Right cardiac atrium (tissue), 5 donors: Measurements from ENCODE around the gene DRD3. TPM values are rescaled to one million over a fixed set of nuclear protein-coding genes. Genes with fewer than 3 reads are reported as not detected.
A peak's percentile ranks its signal among the peaks of the same experiment; 100 is the strongest.

Experiments
- ATAC-seq, 2 donors: fragments of 200-7000 bp; cut with Tn5 transposase; one replicate each; pipeline versions ENCODE4 v1.8.0 to v1.9.1; 2020; ENCODE audit warnings: moderate library complexity in 2 of 2, mild to moderate bottlenecking in 1 of 2
- DNase-seq, 3 donors: peaks; one replicate each; pipeline ENCODE4 v3.0.0-alpha.2; 2020
- H3K27ac ChIP-seq: one replicate; pipeline ENCODE4 v1.5.1; 2013; ENCODE audit warnings: mild to moderate bottlenecking, low read length, control low read depth, moderate library complexity
- H3K27me3 ChIP-seq: one replicate; pipeline ENCODE4 v1.6.1; 2013; ENCODE audit not compliant: control insufficient read depth, insufficient read depth
- H3K4me1 ChIP-seq: one replicate; pipeline ENCODE4 v1.6.1; 2013; ENCODE audit warnings: low read length; ENCODE audit not compliant: control insufficient read depth, insufficient read depth
- H3K4me3 ChIP-seq: one replicate; pipeline ENCODE4 v1.5.1; 2013; ENCODE audit warnings: low read length, control low read depth
- H3K9me3 ChIP-seq: one replicate; pipeline ENCODE4 v1.6.1; 2013; ENCODE audit warnings: low read length; ENCODE audit not compliant: control insufficient read depth
- WGBS: extraction: QIAGEN DNeasy Blood & Tissue Kit; methylation state at CpG from one replicate; pipeline ENCODE4 v1.1.7; 2013; 5-methylcytosine and 5-hydroxymethylcytosine counted together
- intact Hi-C, 4 donors: fragments of 100-400 bp; cut with DNase I; formaldehyde crosslinking; loops; one replicate each; pipeline versions ENCODE4 v1.11.0 to v1.14.0; 2022 to 2023
- polyA plus RNA-seq: library from polyadenylated mRNA; stranded (reverse); fragments of 200-250 nt; gene quantifications from one replicate; pipeline ENCODE4 v1.2.3, GENCODE V29; 2013
- total RNA-seq, 4 donors: library from RNA; stranded (reverse); fragmentation: NEBNext Ultra II Directional; extraction: Animal tissue kit (Norgen Biotek cat#: 25700); gene quantifications; one replicate each; pipeline ENCODE4 v1.2.1, GENCODE V29; 2021
- donor health status: healthy with polysubstance abuse.
- donor health status: DM: no; HTN: yes; CAD: no.
- donor health status: DM: no; HTN: no; CAD: no.
- donor health status: DM: no; HTN: yes; CAD: no; lungs with severe emphysema.
- donor health status: DM: yes; HTN: yes; CAD: no.

The DRD3 gene
- total and polyA plus RNA-seq, 5 donors, result not detected

GRCh38 chr3:114093596-114093995 is 85.3 kb downstream of the DRD3 start:
- peak in 2 of 3 donors; percentile 46 to 48 for DNase-seq
- 54% methylated on average over 2 of the region's 2 CpGs for WGBS
- ATAC-seq, result peak in 1 of 2 donors; percentile 51
- H3K4me1 ChIP-seq, result peaks cover 2% of the 10 kb centered on the region
- intact Hi-C loops, result no loop called here
- no peaks in the 10 kb centered on the region for H3K27me3 ChIP-seq
- H3K9me3 ChIP-seq, result no peaks in the 10 kb centered on the region
- H3K27ac ChIP-seq, result no peak overlapping the region
- H3K4me3 ChIP-seq, result no peak overlapping the region

GRCh38 chr3:114093016-114093380 is 85.9 kb downstream of the DRD3 start:
- ATAC-seq (peak in 1 of 2 donors; percentile 9), DNase-seq (no peak)
- H3K27ac ChIP-seq, result no peak overlapping the region
- peaks cover 2% of the 10 kb centered on the region for H3K4me1 ChIP-seq
- H3K9me3 ChIP-seq, result no peaks in the 10 kb centered on the region
- no peak overlapping the region for H3K4me3 ChIP-seq
- 32% methylated on average over 3 of the region's 3 CpGs for WGBS
- no peaks in the 10 kb centered on the region for H3K27me3 ChIP-seq
- intact Hi-C loops, result no loop called here

GRCh38 chr3:114092151-114093015 is 86.5 kb downstream of the DRD3 start:
- WGBS, result 34% methylated on average over 13 of the region's 13 CpGs
- Histone ChIP-seq H3K9me3 (no peaks in the 10 kb centered on the region), H3K4me1 (peaks cover 2% of the 10 kb centered on the region), H3K27me3 (no peaks in the 10 kb centered on the region), H3K27ac (peak overlapping the region; percentile 45), H3K4me3 (no peak overlapping the region)
- ATAC-seq (peak; percentile 52 to 89), DNase-seq (no peak)
- intact Hi-C loops, result no loop called here

- intact Hi-C loops, result no loop called here
- H3K4me3 ChIP-seq, result no peak overlapping the region
- H3K4me1 ChIP-seq, result peaks cover 2% of the 10 kb centered on the region
- DNase-seq (no peak), ATAC-seq (no peak)
- H3K27me3 ChIP-seq, result no peaks in the 10 kb centered on the region
- no peaks in the 10 kb centered on the region for H3K9me3 ChIP-seq
- no peak overlapping the region for H3K27ac ChIP-seq
These were observed 89.2 kb downstream of the DRD3 start for GRCh38 chr3:114089675-114090074.

- Histone ChIP-seq H3K27me3 (no peaks in the 10 kb centered on the region), H3K27ac (no peak overlapping the region), H3K4me3 (no peak overlapping the region), H3K9me3 (no peaks in the 10 kb centered on the region), H3K4me1 (no peaks in the 10 kb centered on the region)
- intact Hi-C loops, result no loop called here
- 81% methylated on average over 2 of the region's 2 CpGs for WGBS
- ATAC-seq, result no peak
- DNase-seq, result no peak
These were observed 92.5 kb downstream of the DRD3 start for GRCh38 chr3:114086356-114086755.

GRCh38 chr3:114083112-114083511 is 95.7 kb downstream of the DRD3 start:
- 99% methylated on average over 2 of the region's 2 CpGs for WGBS
- no peak overlapping the region for H3K4me3 ChIP-seq
- ATAC-seq (no peak), DNase-seq (no peak)
- no peaks in the 10 kb centered on the region for H3K9me3 ChIP-seq
- H3K4me1 ChIP-seq, result no peaks in the 10 kb centered on the region
- H3K27me3 ChIP-seq, result no peaks in the 10 kb centered on the region
- H3K27ac ChIP-seq, result no peak overlapping the region
- intact Hi-C loops, result no loop called here

- no peak overlapping the region for H3K27ac ChIP-seq
- no peaks in the 10 kb centered on the region for H3K4me1 ChIP-seq
- intact Hi-C loops, result no loop called here
- no peak overlapping the region for H3K4me3 ChIP-seq
- no peaks in the 10 kb centered on the region for H3K9me3 ChIP-seq
- DNase-seq (no peak), ATAC-seq (no peak)
- H3K27me3 ChIP-seq, result no peaks in the 10 kb centered on the region
These were observed 97.8 kb downstream of the DRD3 start for GRCh38 chr3:114081037-114081436.

GRCh38 chr3:114080201-114080600 is 98.7 kb downstream of the DRD3 start:
- H3K27ac ChIP-seq, result no peak overlapping the region
- H3K4me1 ChIP-seq, result no peaks in the 10 kb centered on the region
- no peak for ATAC-seq
- no peaks in the 10 kb centered on the region for H3K27me3 ChIP-seq
- intact Hi-C loops, result no loop called here
- no peaks in the 10 kb centered on the region for H3K9me3 ChIP-seq
- DNase-seq, result no peak
- H3K4me3 ChIP-seq, result peak overlapping the region; percentile 10

- H3K4me3 ChIP-seq, result peak overlapping the region; percentile 10
- ATAC-seq, result peak in 1 of 2 donors; percentile 62
- no peaks in the 10 kb centered on the region for H3K4me1 ChIP-seq
- intact Hi-C loops, result no loop called here
- no peak overlapping the region for H3K27ac ChIP-seq
- H3K27me3 ChIP-seq, result no peaks in the 10 kb centered on the region
- no peak for DNase-seq
- 59% methylated on average over 5 of the region's 5 CpGs for WGBS
- H3K9me3 ChIP-seq, result no peaks in the 10 kb centered on the region
These were observed 99.1 kb downstream of the DRD3 start for GRCh38 chr3:114079761-114080160.

- DNase-seq, result no peak
These were observed 100.7 kb downstream of the DRD3 start for GRCh38 chr3:114078126-114078525.

More at GRCh38 chr3:114078126-114078525, 100.7 kb downstream of the DRD3 start:
- H3K27me3 ChIP-seq, result no peaks in the 10 kb centered on the region
- H3K4me3 ChIP-seq, result no peak overlapping the region
- intact Hi-C loops, result no loop called here
- no peaks in the 10 kb centered on the region for H3K9me3 ChIP-seq
- no peaks in the 10 kb centered on the region for H3K4me1 ChIP-seq
- ATAC-seq, result no peak
- H3K27ac ChIP-seq, result no peak overlapping the region
